NOMO-1 treated with DMSO at 0.1 percent for 48 hours (cell line): ENCODE results near the gene MAN1C1.
"Not testable (repeated sequence)": the region's sequence is repeated elsewhere in the genome, so short reads cannot be mapped to it uniquely, and the experiment has no call there.

Experiments used
- DNase-seq: peaks from one replicate; lab custom pipeline; 2025; ENCODE audit not compliant: unreplicated experiment; lab: John Stamatoyannopoulos, UW

The MAN1C1 gene

DNA sequence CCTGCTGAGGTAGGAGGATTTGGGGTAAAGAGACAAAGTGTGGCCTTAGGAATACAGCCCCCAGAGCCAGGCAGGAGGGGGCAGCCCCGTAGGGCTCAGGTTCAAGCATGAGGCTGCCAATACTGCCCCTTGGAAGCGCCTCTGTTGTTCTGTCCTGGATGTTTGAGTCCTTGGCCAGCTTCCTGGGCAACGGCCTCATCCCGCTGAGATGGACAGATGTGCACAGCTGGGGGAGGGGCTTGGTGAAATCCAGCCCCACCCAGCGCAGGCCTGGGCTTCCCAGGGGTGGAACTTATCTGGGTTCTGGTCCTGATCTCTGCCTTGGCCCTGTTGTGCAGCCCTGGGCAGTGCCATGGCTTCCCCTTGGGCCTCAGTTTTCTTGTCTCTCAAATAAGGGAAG, 34.8 kb upstream of the MAN1C1 start:
- no peak for DNase-seq

DNA sequence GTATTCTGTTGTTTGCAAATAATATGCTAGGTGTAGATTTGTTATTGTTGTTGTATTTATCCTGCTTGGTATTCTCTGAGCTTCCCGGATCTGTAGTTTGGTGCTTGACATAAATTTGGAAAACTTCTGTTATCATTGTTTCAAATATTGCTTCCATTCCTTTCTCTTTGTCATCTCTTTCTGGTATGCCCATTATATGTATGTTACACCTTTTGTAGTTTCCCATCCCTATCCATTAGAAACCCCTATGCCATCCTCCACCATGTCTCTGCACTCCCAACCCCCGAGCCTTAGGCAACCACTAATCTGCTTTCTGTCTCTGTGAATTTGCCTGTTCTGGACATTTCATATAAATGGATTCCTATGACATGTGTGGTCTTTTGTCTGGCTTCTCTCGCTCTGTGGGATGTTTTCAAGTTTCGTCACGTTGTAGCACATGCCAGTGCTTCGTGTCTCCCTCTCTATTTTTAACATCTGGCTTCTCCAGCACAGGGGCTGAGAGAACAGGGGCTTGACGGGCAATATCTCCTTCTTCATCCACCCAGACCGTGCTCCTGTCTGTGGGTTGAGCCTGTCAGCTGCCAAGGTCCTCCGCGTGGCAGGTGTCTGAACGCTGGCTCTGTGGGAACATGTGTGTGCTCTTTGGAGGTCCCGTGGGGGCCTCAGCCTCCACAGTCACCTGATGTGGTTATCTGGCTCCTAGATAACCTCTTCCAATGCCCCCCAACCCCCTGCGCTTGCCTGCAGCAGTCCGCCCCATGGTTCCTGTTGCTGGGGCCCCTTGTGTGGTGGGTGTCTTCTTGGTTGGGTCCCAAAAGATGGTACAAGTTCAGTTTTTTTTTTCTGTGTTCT, 32.8 kb upstream of the MAN1C1 start:
- DNase-seq, result no peak

DNA sequence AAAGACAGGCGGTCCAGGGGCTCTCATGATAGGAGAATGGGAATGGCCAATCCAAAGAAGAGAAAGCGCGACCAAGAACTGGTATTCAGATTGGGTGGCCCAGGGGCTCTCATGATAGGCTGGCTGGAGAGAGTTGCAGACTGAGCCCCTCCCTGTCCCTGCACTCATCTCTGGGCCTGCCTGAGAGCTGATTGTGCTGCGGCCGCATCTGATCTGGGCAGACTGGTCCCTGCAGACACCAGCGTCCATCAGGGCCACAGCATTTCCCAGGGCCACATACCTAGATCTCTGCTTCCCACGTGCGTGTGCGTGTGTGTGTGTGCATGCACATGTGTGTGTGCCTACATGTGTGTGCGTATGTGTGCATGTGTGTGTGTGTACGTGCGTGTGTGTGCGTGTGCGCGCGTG, 30.4 kb upstream of the MAN1C1 start:
- no peak for DNase-seq

DNA sequence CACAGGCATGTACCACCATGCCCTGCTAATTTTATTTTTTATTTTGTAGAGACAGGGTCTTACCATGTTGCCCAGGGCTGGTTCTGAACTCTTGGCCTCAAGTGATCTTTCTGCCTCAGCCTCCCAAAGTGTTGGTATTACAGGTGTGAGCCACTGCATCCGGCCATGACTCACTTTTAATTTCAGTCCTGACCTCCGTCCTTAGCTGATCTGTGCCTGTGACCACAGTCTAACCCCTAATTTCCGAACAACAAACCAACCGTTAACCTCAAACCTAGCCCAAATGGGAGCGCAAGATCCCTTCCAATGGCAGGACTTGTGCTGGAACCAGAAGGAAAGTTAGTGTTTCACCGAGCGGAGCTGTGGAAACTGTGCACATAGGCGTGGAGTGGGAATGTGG, 29.3 kb upstream of the MAN1C1 start:
- no peak for DNase-seq

DNA sequence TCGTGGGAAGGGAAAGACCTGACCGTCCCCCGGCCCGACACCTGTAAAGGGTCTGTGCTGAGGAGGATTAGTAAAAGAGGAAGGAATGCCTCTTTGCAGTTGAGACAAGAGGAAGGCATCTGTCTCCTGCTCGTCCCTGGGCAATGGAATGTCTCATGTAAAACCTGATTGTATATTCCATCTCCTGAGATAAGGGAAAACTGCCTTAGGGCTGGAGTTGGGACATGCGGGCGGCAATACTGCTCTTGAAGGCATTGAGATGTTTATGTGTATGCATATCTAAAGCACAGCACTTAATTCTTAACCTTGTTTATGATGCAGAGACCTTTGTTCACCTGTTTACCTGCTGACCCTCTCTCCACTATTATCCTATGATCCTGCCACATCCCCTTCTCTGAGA, 28.4 kb upstream of the MAN1C1 start:
- not testable (repeated sequence) for DNase-seq

DNA sequence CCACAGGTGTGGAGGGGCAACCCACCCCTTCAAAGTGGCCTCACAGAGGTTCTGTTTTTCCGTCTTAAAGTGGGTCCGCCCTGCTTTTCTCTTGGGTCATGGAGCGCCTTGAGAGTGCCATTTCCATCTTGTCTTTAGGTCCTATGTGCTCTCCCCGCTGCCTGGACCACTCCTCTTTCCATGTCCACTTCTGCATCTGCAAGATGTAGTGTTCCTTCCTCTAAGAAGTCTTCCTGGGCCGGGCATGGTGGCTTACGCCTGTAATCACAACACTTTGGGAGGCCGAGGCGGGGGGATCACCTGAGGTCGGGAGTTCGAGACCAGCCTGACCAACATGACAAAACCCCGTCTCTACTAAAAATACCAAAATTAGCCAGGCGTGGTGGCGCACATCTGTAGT, 27.8 kb upstream of the MAN1C1 start:
- not testable (repeated sequence) for DNase-seq

DNA sequence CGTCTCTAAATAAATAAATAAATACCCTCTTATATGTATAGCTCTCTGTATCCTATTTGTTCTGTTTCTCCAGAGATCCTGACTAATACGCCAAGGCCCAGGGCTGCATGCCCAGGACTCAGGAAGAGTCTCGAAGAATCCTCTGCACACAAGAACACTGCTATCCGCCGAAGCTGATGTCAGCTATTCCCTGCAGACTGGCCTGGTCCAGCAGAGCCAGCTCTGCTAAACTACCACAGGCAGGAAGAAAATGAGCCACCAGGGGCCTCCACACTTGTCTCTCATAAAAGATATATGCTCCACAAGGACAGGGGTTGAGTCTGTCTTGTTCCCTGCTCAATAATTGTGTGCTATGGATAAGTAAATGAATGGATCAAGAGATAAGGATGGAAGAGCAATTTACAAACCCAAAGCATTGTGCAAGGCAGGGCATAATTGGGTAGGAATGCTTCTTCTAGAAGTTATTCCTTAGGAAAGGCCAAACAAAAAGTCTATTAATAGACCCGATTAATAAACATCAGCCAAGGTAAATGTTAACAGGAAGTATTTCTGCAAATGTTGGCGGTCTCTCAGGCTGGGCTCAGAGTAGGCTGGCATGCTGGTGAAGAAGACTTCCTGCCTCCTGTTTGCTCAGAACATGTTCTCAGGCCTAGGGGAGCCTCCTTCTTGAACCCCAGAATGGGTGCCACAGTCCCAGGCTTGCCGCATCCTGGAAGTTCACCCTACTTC, 26.3 kb upstream of the MAN1C1 start:
- DNase-seq, result no peak

DNA sequence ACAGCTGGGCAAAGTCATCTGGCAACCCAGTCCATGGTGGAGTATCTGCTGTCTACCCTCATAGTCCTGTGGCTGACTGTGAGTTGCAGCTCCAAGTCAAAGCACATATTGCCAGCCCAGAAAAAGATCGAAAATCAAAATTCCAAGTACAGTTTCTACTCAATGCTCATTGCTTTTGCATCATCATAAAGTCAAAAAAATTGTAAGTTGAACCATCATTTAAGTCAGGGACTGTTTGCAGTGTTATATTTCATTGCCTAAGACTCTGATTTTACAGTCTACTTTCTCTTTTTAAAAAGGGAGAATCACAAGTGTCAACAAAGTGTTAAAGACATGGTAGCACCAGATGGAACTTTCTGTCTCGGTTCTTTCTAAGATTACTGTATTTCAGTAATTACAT, 22.7 kb upstream of the MAN1C1 start:
- no peak for DNase-seq

DNA sequence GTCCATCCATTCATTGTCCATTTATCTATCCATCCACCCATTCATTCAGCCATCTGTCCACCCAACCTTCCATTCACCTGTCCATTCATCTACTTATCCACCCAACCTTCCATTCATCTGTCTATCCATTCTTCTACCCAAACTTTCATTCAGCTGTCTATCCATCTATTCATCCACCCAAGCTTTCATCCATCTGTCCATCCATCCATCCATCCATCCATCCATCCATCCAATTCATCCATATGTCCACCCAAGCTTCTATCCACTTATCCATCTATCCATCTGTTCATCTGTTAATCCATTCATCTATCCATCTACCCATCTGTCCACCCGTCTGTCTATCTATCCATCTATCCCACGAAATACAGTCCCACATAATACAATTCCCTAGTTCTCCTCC, 21.6 kb upstream of the MAN1C1 start:
- no peak for DNase-seq

DNA sequence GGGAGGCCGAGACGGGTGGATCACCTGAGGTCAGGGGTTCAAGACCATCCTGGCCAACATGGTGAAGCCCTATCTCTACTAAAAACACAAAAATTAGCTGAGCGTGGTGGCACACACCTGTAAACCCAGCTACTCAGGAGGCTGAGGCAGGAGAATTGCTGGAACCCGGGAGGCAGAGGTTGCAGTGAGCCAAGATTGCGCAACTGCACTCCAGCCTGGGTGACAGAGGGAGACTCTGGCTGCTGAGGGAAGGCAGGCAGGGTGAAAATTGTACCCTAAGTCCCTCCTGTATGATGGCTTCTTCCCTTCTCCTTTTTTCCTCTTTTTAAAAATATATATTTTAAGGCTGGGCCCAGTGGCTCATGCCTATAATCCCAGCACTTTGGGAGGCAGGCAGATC, 19.9 kb upstream of the MAN1C1 start:
- DNase-seq, result not testable (repeated sequence)

DNA sequence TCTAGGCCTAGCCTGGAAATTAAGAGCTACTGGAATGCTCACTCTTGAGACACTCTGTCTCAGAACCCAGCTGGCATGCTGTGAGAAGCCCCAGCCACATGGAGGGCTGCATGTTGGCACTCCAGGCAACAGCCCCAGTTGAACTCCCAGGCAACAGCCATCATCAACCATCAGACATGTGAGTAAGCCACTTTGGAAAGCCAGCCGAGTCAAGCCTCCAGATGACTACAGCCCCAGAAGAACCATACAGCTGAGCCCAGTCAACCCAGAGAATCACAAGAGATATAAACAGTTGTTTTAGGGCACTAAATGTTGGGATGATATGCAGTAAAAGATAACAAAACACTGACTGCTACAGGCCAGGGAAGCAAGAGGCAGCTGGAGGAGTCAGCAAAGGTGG, 17.7 kb upstream of the MAN1C1 start:
- DNase-seq, result no peak

DNA sequence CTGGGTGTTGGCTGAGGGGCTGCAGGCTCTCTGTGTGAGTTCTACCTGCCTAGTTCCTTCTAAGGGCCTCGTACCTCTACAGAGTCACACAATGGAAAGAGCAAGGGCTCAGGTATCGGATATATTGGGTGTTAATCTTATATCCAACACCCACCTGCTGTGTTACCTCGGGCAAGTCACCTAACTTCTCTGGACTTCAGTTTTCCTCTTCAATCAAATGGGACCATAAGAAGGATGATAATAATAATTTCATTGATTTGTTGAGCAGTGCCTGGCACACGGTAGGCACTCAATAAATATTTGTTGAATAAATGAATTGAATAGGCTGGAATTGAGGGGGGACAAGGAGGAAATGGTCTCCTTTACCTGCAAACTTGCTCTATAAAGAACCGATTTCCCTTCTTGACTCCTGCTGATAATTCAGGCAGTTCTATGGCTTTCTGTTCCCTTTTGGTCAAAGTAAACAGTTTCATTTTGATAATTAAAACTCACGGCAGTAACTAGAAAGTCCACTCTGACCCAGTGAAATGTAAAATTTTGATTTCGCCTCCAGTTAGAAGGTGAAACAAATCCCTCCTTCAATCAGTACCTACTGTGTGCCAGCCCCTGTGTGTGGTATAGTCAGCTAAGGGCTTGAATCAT, 16.5 kb upstream of the MAN1C1 start:
- no peak for DNase-seq

DNA sequence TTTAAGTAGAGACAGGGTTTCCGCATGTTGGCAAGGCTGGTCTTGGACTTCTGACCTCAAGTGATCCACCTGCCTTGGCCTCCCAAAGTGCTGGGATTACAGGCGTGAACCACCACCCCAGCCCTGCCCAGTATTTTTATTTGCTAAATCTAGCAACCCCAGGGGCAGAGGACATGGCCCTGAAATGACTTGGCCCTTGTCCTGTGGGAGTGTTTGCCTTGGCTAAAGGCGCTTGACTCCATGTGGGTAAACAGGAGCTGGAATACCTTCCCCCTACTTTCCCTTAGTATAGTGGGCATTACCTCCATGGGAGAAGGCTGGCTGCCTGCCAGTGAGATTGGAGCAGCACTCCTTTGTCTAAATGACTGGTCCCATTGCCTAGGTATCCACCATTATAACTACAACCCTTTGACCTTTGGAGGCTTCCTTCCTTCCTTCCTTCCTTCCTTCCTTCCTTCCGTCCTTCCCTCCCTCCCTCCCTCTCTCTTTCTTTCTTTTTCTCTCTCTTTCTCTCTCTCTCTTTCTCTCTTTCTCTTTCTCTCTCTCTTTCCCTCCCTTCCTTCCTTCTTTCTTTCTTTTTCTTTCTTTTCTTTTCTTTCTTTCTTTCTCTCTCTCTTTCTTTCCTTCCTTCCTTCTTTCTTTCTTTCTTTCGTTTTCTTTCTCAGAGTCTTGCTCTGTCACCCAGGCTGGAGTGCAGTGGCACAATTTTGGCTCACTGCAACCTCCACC, 15.5 kb upstream of the MAN1C1 start:
- not testable (repeated sequence) for DNase-seq

DNA sequence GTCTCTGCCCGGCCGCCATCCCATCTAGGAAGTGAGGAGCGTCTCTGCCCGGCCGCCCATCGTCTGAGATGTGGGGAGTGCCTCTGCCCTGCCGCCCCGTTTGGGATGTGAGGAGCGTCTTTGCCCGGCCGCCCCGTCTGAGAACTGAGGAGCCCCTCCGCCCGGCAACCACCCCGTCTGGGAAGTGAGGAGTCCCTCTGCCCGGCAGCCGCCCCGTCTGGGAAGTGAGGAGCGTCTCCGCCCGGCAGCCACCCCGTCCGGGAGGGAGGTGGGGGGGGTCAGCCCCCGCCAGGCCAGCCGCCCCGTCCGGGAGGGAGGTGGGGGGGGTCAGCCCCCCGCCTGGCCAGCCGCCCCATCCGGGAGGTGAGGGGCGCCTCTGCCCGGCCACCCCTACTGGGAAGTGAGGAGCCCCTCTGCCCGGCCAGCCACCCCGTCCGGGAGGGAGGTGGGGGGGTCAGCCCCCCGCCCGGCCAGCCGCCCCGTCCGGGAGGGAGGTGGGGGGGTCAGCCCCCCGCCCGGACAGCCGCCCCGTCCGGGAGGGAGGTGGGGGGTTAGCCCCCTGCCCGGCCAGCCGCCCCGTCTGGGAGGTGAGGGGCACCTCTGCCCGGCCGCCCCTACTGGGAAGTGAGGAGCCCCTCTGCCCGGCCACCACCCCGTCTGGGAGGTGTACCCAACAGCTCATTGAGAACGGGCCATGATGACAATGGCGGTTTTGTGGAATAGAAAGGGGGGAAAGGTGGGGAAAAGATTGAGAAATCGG, 12.6 kb upstream of the MAN1C1 start:
- DNase-seq, result not testable (repeated sequence)

DNA sequence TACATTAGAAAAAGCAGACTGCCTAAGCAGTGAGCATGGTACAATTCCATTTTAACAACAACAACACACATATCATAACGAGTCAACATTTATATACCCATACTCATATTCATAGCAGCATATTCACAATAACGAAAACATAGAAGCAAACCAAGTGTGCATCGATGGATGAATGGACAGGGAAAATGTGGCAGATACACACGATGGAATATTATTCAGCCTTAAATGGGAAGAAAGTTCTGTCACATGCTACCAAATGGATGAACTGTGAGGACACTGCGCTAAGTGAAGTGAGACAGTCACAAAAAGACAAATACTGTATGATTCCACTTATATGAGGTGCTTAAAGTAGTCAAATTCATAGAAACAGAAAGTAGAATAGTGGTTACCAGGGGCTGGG, 9.5 kb upstream of the MAN1C1 start:
- DNase-seq, result no peak

DNA sequence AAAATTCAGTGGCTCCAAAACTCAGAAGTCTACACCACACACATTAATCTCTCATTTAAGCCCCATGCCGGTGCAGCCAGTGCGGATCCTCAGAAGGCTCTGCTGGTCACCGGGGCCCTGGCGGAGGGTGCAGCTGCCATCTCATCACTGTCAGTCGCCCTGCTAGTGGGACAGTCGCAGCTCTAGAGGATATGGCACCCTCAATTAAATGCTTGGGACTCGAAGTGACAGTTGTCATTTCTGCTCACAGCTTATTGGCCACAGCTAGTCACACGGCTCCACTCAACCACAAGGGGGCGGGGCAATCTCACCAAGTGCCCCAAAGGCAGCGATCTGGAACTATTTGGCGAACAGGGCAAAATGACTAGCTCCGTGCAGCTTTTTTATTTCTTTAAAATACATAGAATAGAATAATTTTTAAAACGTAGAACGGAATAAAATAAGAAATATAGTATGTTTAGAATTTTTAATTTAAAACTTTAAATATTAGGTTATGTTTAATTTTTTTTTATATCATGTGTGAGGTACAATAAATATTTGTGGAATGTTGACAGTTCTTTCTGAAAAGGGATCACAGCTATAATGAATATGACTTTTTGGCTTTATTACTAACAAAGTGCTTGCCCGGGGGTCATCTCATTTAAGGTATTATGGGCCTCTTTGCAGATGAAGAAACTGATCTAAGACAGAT, 8.0 kb upstream of the MAN1C1 start:
- peak; percentile 92 for DNase-seq

DNA sequence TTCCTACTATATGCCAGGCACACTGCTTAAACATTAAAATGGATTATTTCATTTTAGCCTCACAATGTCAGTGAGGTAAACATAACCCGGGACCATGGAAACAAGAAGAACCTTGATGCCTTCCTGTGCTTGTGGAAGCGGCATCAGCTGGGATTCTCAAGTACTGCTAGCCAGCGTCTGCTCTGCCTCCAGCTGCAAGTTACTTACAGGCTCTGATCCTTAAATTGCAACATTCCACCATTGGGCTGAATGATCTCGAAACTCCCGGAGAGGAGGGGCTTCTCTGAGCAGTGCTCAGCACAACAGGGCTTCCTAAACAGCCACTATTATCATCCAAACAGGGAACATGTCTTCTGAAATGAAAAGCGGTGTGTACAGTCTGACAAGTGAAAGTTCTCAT, 6.7 kb upstream of the MAN1C1 start:
- DNase-seq, result no peak

DNA sequence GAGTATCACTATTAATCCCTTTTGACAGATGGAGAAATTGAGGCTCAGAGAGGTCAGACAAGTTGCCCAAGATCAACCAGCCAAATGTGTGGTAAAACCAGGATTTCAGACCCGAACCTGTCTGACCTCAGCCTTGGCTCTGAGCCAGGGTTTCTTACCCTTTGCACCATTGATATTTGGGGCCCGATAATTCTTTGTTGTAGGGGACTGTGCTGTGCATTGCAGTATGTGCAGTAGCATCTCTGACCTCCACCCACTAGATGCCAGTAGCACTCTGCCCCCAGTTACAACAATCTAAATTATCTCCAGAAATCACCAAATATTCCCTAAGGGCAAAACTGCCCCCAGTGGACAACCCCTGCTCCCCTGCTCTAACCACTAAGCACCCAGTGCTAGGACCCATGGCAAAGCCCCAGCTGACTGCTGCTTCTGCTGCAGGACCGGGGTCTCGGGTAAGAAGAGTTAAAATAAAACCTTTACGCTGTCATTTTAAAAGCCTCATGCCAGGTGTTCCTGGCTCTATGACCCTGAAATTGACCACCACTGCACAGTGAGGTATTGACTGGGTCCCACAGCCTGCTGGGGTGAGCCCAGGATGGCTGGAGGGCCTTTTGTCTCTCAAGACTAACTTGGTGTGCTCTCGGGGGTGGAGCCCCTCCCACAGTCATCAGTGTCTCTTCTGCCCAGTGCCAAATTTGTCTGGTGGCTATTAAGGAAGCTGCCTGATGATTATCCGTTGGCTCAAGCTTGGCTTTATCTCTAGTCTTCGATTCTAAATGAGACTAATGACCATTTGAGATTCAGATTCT, 5.6 kb upstream of the MAN1C1 start:
- no peak for DNase-seq

DNA sequence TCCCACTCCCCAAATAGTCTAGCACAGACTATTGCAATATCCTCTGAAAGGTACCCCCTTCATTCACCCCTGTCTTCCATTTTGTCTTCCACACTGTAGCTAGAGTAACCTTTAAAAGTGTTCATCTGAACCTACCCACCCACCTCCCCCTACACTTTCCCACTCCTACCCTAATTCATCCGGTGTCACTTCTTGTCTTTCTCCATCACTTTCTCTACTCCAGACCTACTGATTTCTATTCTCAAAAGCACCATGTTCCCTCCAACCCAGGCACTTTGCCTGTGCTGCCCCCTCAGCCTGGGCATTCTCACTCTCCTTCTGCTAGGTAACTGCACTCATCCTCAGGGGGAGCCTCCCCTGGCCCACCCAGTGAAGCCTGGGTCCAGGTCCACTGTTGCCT, 4.7 kb upstream of the MAN1C1 start:
- no peak for DNase-seq
